GM18870 (cell line): ENCODE measurements around the gene SLC34A1.

Source experiments
- ATAC-seq: cut with Tn5 transposase; IDR thresholded peaks from one replicate; pipeline ENCODE4 v1.9.1; 2021; ENCODE audit warnings: moderate library complexity; ENCODE audit not compliant: unreplicated experiment

SLC34A1 gene

GRCh38 chr5:177444106-177445051, 60.1 kb downstream of the SLC34A1 start:
- ATAC-seq, result no peak

GRCh38 chr5:177445052-177445916, 61.0 kb downstream of the SLC34A1 start:
- ATAC-seq, result no peak

- ATAC-seq, result no peak
Observed at GRCh38 chr5:177445917-177446199, 61.6 kb downstream of the SLC34A1 start.

- no peak for ATAC-seq
Observed at GRCh38 chr5:177446200-177447065, 62.2 kb downstream of the SLC34A1 start, which contains the start of gene PRR7. TSS of gene PRR7 (plus strand) at chr5:177446814. CDS start at chr5:177455068, 8,254 bp downstream.

- ATAC-seq, result no peak
Observed at GRCh38 chr5:177447066-177447610, 62.9 kb downstream of the SLC34A1 start.

- ATAC-seq, result no peak
Observed at GRCh38 chr5:177447611-177448243, 63.5 kb downstream of the SLC34A1 start.
